ENCODE data around the gene RSPH10B.
"Not testable (repeated sequence)": the region's sequence is repeated elsewhere in the genome, so short reads cannot be mapped to it uniquely, and the experiment has no call there.

The RSPH10B gene

GRCh38 chr7:5979680-5980314 is 9.3 kb upstream of the RSPH10B start:
- not testable (repeated sequence) for ATAC-seq (replicated peaks; ENCODE audit: extremely low read depth, poor library complexity, severe bottlenecking); H3K27me3 Mint-ChIP-seq; DNase-seq (ENCODE audit: low spot score in 2 of 2); H3K4me1 Mint-ChIP-seq; H3K9me3 Mint-ChIP-seq; H3K4me3 Mint-ChIP-seq; H3K27ac Mint-ChIP-seq (ENCODE audit: low read depth)
- H3K36me3 Mint-ChIP-seq (ENCODE audit: insufficient read depth) = peaks cover 21% of the 10 kb centered on the region

- H3K27me3 Mint-ChIP-seq; H3K9me3 Mint-ChIP-seq; H3K4me1 Mint-ChIP-seq; H3K36me3 Mint-ChIP-seq (ENCODE audit: insufficient read depth); H3K4me3 Mint-ChIP-seq; DNase-seq (ENCODE audit: low spot score in 2 of 2); H3K27ac Mint-ChIP-seq (ENCODE audit: low read depth); ATAC-seq (replicated peaks; ENCODE audit: extremely low read depth, poor library complexity, severe bottlenecking): not testable (repeated sequence)
Measured at GRCh38 chr7:5973580-5973979, 3.1 kb upstream of the RSPH10B start.

- not testable (repeated sequence) for DNase-seq (ENCODE audit: low spot score in 2 of 2); H3K9me3 Mint-ChIP-seq; H3K4me3 Mint-ChIP-seq; H3K27ac Mint-ChIP-seq (ENCODE audit: low read depth); ATAC-seq (replicated peaks; ENCODE audit: extremely low read depth, poor library complexity, severe bottlenecking); H3K36me3 Mint-ChIP-seq (ENCODE audit: insufficient read depth); H3K4me1 Mint-ChIP-seq; H3K27me3 Mint-ChIP-seq
Measured at GRCh38 chr7:5963810-5964209, 6.7 kb downstream of the RSPH10B start.

GRCh38 chr7:5963205-5963604 is 7.3 kb downstream of the RSPH10B start:
- not testable (repeated sequence) for ATAC-seq (replicated peaks; ENCODE audit: extremely low read depth, poor library complexity, severe bottlenecking); H3K4me3 Mint-ChIP-seq; H3K27ac Mint-ChIP-seq (ENCODE audit: low read depth); H3K36me3 Mint-ChIP-seq (ENCODE audit: insufficient read depth); H3K9me3 Mint-ChIP-seq; H3K4me1 Mint-ChIP-seq; DNase-seq (ENCODE audit: low spot score in 2 of 2); H3K27me3 Mint-ChIP-seq

- DNase-seq (ENCODE audit: low spot score in 2 of 2); H3K4me1 Mint-ChIP-seq; H3K4me3 Mint-ChIP-seq; H3K27ac Mint-ChIP-seq (ENCODE audit: low read depth); H3K27me3 Mint-ChIP-seq; H3K36me3 Mint-ChIP-seq (ENCODE audit: insufficient read depth); H3K9me3 Mint-ChIP-seq: not testable (repeated sequence)
- ATAC-seq (replicated peaks; ENCODE audit: extremely low read depth, poor library complexity, severe bottlenecking) = peak; percentile 94
Measured at GRCh38 chr7:5934945-5935450, 35.5 kb downstream of the RSPH10B start.

- not testable (repeated sequence) for DNase-seq (ENCODE audit: low spot score in 2 of 2); ATAC-seq (replicated peaks; ENCODE audit: extremely low read depth, poor library complexity, severe bottlenecking); H3K27me3 Mint-ChIP-seq; H3K27ac Mint-ChIP-seq (ENCODE audit: low read depth); H3K4me1 Mint-ChIP-seq; H3K4me3 Mint-ChIP-seq; H3K36me3 Mint-ChIP-seq (ENCODE audit: insufficient read depth); H3K9me3 Mint-ChIP-seq
Measured at GRCh38 chr7:5931905-5932644, 38.4 kb downstream of the RSPH10B start.

- not testable (repeated sequence) for H3K27ac Mint-ChIP-seq (ENCODE audit: low read depth); ATAC-seq (replicated peaks; ENCODE audit: extremely low read depth, poor library complexity, severe bottlenecking); H3K36me3 Mint-ChIP-seq (ENCODE audit: insufficient read depth); DNase-seq (ENCODE audit: low spot score in 2 of 2); H3K4me3 Mint-ChIP-seq; H3K9me3 Mint-ChIP-seq; H3K4me1 Mint-ChIP-seq; H3K27me3 Mint-ChIP-seq
Measured at GRCh38 chr7:5931250-5931649, 39.2 kb downstream of the RSPH10B start.

- not testable (repeated sequence) for DNase-seq (ENCODE audit: low spot score in 2 of 2); H3K36me3 Mint-ChIP-seq (ENCODE audit: insufficient read depth); ATAC-seq (replicated peaks; ENCODE audit: extremely low read depth, poor library complexity, severe bottlenecking); H3K4me1 Mint-ChIP-seq; H3K27ac Mint-ChIP-seq (ENCODE audit: low read depth); H3K4me3 Mint-ChIP-seq; H3K27me3 Mint-ChIP-seq; H3K9me3 Mint-ChIP-seq
Measured at GRCh38 chr7:5930290-5930689, 40.2 kb downstream of the RSPH10B start.

GRCh38 chr7:5926263-5926870 is 44.1 kb downstream of the RSPH10B start:
- not testable (repeated sequence) for H3K27ac Mint-ChIP-seq (ENCODE audit: low read depth); H3K9me3 Mint-ChIP-seq; H3K27me3 Mint-ChIP-seq; ATAC-seq (replicated peaks; ENCODE audit: extremely low read depth, poor library complexity, severe bottlenecking); H3K36me3 Mint-ChIP-seq (ENCODE audit: insufficient read depth); H3K4me3 Mint-ChIP-seq; DNase-seq (ENCODE audit: low spot score in 2 of 2); H3K4me1 Mint-ChIP-seq

- not testable (repeated sequence) for ATAC-seq (replicated peaks; ENCODE audit: extremely low read depth, poor library complexity, severe bottlenecking); H3K9me3 Mint-ChIP-seq; H3K4me1 Mint-ChIP-seq; H3K27ac Mint-ChIP-seq (ENCODE audit: low read depth); H3K36me3 Mint-ChIP-seq (ENCODE audit: insufficient read depth); H3K27me3 Mint-ChIP-seq; DNase-seq (ENCODE audit: low spot score in 2 of 2); H3K4me3 Mint-ChIP-seq
Measured at GRCh38 chr7:5924630-5925029, 45.9 kb downstream of the RSPH10B start.

- not testable (repeated sequence) for H3K4me3 Mint-ChIP-seq; ATAC-seq (replicated peaks; ENCODE audit: extremely low read depth, poor library complexity, severe bottlenecking); H3K9me3 Mint-ChIP-seq; H3K27ac Mint-ChIP-seq (ENCODE audit: low read depth); H3K36me3 Mint-ChIP-seq (ENCODE audit: insufficient read depth); DNase-seq (ENCODE audit: low spot score in 2 of 2); H3K4me1 Mint-ChIP-seq; H3K27me3 Mint-ChIP-seq
Measured at GRCh38 chr7:5924180-5924579, 46.3 kb downstream of the RSPH10B start.

GRCh38 chr7:5916529-5916928 is 54.0 kb downstream of the RSPH10B start:
- not testable (repeated sequence) for H3K4me1 Mint-ChIP-seq; H3K27ac Mint-ChIP-seq (ENCODE audit: low read depth); H3K9me3 Mint-ChIP-seq; H3K4me3 Mint-ChIP-seq; H3K36me3 Mint-ChIP-seq (ENCODE audit: insufficient read depth); H3K27me3 Mint-ChIP-seq; DNase-seq (ENCODE audit: low spot score in 2 of 2); ATAC-seq (replicated peaks; ENCODE audit: extremely low read depth, poor library complexity, severe bottlenecking)

- peaks cover 32% of the 10 kb centered on the region for H3K36me3 Mint-ChIP-seq (ENCODE audit: insufficient read depth)
- H3K27ac Mint-ChIP-seq (ENCODE audit: low read depth); H3K4me3 Mint-ChIP-seq: not testable (repeated sequence)
Measured at GRCh38 chr7:5908835-5909234, 61.7 kb downstream of the RSPH10B start.

More at GRCh38 chr7:5908835-5909234, 61.7 kb downstream of the RSPH10B start:
- not testable (repeated sequence) for DNase-seq (ENCODE audit: low spot score in 2 of 2); ATAC-seq (replicated peaks; ENCODE audit: extremely low read depth, poor library complexity, severe bottlenecking); H3K27me3 Mint-ChIP-seq; H3K4me1 Mint-ChIP-seq; H3K9me3 Mint-ChIP-seq
